C4-2B (cell line): Measurements from ENCODE around the gene PGAP3.

Experiments
- ZFX ChIP-seq: fragments of 450-650 bp; IDR thresholded peaks from 2 replicates; pipeline ENCODE4 v1.6.1; 2017
- TF ChIP-seq, protein P1 (sequence below): fragments of 450-650 bp; conservative IDR thresholded peaks from 2 replicates; pipeline ENCODE4 v1.5.1; 2017; ENCODE audit warnings: mild to moderate bottlenecking

DNA sequence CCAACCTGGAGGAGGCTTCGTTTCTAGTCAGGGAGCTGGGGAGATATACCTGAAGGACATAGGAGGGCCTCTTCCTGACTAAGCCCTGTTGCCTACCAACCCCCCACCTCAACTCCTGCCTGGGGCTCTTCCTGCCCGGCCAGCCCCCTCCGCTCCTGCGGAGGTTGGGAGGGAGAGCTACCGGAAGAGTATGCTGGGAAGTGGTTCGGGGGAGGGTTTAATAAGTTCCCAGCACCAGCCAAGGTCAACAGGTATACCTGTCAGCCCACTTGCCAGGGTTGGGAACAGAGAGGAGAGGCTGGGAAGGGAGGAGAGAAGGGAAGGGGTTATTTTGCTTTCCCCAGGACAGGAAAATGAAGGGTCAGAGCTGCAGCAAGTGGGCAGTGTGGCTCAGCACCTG, 56.5 kb downstream of the PGAP3 start:
- TF ChIP-seq, protein P1, sequence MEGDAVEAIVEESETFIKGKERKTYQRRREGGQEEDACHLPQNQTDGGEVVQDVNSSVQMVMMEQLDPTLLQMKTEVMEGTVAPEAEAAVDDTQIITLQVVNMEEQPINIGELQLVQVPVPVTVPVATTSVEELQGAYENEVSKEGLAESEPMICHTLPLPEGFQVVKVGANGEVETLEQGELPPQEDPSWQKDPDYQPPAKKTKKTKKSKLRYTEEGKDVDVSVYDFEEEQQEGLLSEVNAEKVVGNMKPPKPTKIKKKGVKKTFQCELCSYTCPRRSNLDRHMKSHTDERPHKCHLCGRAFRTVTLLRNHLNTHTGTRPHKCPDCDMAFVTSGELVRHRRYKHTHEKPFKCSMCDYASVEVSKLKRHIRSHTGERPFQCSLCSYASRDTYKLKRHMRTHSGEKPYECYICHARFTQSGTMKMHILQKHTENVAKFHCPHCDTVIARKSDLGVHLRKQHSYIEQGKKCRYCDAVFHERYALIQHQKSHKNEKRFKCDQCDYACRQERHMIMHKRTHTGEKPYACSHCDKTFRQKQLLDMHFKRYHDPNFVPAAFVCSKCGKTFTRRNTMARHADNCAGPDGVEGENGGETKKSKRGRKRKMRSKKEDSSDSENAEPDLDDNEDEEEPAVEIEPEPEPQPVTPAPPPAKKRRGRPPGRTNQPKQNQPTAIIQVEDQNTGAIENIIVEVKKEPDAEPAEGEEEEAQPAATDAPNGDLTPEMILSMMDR, result no peak
- no peak for TF ChIP-seq ZFX
